H54 (cell line): ENCODE results near the gene NUP50.

Experiments used
- DNase-seq: peaks from one replicate; pipeline ENCODE4 v3.0.0; 2011; ENCODE audit warnings: low spot score, mixed read lengths; ENCODE audit not compliant: insufficient read length
- FAIRE-seq: peaks from 3 replicates; lab custom pipeline; 2011; peaks lifted over from hg19 to GRCh38; lab: Jason Lieb, UNC
- POLR2A ChIP-seq: IDR thresholded peaks from 2 replicates; pipeline ENCODE4 v1.6.1; 2011; ENCODE audit warnings: low read depth, mild to moderate bottlenecking, low read length

NUP50 gene

GRCh38 chr22:45212992-45213751, 49.4 kb downstream of the NUP50 start:
- FAIRE-seq (no peak), DNase-seq (peak; percentile 48)
- TF ChIP-seq POLR2A: 0 out of 2 replicates have a peak, but pooled peaks have one; percentile 15

- TF ChIP-seq POLR2A: no peak
- DNase-seq: no peak
- no peak for FAIRE-seq
Observed at GRCh38 chr22:45216133-45217003, 52.6 kb downstream of the NUP50 start.

DNA sequence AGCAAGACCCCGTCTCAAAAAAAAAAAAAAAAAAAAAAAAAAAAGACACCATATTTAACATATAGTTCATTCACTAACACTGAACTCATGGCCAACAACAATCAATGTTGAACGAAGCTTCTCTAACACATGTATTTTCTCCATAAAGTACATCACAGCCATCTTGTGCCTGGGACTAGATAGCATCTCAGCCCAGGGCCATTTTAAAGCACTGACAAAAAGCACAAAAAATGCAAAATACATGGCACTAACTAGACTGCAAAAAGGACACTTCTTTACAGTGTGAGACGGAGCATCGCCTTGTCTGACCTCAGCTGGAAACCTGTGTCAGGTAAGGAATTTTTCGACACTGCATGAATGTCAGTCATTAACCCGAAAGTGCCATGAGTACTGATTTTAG, 53.6 kb downstream of the NUP50 start:
- FAIRE-seq (no peak), DNase-seq (no peak)
- TF ChIP-seq POLR2A: no peak

DNA sequence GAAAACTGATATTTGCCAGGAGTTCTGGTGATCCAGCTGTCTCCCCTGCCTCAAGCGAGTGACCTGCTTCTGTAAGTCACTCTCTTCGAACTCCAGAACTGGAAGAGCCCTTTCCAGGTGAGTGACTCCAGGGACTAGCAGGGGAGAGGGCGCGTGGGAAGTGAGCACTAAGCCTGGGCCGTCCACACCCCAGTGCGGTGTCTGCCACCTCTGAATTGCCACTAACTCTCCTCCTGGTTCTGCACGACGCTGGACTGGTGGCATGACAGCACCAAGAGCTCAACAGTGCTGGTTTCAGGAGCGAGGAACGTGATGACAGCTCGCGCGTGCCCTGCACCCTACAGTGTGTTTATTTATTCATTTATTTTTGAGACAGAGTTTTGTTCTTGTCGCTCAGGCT, 54.1 kb downstream of the NUP50 start:
- FAIRE-seq: no peak
- no peak for DNase-seq
- TF ChIP-seq POLR2A: no peak

- no peak for DNase-seq
- no peak for TF ChIP-seq POLR2A
- FAIRE-seq: no peak
Observed at GRCh38 chr22:45218976-45219375, 55.3 kb downstream of the NUP50 start.

DNA sequence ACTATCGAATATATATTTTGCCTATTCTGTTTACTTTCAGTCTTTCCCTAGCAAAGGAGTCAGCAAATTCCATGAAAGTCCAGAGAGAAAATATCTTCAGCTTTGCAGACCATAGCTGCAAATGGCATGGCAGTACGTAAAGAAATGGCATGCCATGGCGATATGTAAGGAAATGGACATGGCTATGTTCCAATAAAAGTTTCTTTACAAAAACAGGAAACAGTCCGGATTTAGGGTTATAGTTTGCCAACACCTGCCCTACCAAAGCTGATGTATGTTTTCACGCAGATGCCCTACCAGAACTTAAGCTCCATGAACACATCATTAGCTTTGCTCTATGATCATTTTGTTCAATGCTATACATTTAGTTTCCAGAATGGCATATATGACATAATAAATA, 57.5 kb downstream of the NUP50 start:
- no peak for TF ChIP-seq POLR2A
- DNase-seq: no peak
- FAIRE-seq: no peak

DNA sequence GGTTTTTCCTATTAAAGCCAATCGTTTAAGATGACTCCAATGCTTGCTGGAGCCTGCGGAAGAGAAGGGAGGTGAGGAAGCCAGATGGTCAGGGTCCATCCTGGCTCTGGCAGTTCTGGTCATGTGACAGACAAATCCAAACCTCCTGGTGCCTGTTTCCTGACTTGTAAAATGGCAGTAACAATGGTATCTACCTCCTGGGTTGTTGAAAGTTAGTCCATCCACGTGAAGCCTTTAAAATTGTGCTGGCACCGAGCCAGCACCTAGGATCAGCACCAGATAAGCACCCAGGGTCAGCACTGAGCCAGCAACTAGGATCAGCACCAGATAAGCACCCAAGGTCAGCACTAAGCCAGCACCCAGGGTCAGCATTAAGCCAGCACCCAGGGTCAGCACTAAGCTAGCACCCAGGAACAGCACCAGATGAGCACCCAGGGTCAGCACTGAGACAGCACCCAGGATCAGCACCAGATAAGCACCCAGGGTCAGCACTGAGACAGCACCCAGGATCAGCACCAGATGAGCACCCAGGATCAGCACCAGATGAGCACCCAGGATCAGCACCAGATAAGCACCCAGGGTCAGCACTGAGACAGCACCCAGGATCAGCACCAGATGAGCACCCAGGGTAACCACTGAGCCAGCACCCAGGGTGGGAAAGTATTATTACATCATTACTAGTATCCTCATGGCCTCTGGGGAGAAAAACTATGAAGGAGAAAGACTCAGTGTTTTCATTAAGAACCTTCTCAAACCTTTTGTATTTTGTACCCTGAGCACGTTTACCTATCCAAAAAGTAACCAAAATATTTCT, 59.8 kb downstream of the NUP50 start:
- TF ChIP-seq POLR2A: no peak
- DNase-seq (no peak), FAIRE-seq (no peak)

DNA sequence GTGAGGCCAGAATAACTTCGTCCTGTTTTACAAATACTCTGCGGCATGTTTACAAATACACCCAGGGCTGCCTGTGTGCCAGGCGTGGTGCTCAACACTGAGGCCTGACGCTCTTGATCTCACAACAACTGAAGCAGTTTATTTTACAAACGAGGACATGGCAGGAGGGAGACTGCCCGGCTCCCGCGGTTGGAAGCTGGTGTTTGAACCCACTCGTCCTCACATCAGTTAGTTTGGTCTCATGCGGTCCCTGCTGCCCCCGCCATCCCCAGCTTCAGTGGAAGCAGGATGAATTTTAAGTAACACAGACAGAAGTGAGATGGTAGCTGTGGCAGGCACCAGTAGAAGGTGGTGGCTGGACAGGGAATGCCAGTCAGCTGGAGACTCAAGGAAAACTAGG, 60.6 kb downstream of the NUP50 start:
- FAIRE-seq (no peak), DNase-seq (no peak)
- no peak for TF ChIP-seq POLR2A

GRCh38 chr22:45224988-45225731, 61.4 kb downstream of the NUP50 start:
- DNase-seq: no peak
- TF ChIP-seq POLR2A: no peak
- FAIRE-seq: no peak

DNA sequence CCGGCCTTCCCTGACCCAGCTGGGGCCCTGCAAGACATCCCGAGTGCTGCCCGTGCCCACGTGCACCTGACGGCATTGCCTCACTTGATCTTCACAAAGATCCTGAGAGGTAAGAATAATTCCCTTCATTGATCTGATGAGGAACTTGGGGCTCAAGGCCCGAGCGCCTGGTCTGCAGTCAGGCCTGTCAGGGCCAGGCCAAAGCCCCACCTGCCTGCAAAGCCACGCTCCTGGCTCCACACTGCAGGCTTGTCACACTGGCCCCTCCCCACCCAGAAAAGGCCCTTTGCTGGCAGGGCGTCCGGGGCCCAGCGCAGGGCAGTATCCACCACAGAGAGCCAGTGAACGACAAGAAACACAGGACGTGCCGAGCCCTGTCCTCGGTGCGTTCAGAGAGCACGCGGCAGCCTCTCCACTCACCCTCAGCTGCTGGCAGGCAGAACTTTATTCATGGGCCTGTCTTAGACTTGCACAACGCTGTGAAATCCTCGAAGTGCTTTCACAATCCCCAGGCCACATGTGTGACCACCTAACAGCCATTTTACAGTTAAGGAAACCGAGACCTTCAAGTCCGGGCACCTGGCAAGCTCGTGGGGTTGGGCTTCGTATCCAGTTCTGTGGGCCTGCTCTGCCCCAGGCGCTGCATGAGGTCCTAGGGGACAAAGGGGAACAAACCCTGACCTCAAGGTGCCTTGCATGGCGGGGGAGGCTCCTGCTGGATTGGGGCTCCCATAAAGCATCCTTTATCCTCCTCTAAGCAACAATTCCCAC, 62.2 kb downstream of the NUP50 start:
- DNase-seq (no peak), FAIRE-seq (no peak)
- TF ChIP-seq POLR2A: no peak

DNA sequence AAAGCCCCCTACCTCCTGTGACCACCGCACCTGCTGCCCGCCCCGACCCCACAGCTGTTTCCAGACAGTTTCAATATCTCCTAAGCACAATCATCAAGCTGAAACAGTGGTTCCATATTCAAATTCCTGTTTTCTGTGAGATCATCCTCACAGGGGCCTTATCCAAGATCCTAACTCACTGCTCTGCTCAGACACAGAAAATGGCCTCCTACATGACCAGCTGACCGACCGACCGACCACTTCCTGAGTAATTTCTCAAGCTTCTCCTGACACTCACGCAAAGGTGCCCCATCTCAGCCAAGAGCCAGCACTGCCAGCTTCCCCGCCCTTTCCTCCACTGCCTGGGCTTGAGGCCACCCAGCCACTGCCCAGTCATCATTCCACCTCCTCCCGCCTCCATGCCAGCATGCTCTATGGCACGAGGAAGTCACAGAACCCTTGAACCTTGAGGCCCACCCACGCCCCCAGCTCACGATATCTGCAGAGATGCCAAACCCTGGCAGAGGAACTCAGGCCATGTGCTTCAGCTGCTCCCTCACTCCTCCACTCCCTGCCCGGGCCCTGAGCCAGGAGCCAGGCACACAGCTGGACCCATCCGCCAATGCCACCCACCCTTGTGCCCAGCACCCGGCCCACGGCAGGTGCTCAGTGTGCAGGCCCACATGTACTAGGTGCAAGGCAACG, 62.9 kb downstream of the NUP50 start:
- DNase-seq (no peak), FAIRE-seq (no peak)
- TF ChIP-seq POLR2A: no peak
